K562 (cell line): Measurements from ENCODE around the gene USP14. TPM values are rescaled to one million over a fixed set of nuclear protein-coding genes. Genes with fewer than 3 reads are reported as not detected.

Experiments used
- ATAC-seq: fragments of 200-7000 bp; cut with Tn5 transposase; 3 replicates; pipeline ENCODE4 v1.9.1; 2020; ENCODE audit warnings: moderate library complexity
- BruUV-seq: library from RNA; stranded (reverse); fragments of 400-500 nt; replicated peaks from 2 replicates; lab custom pipeline; 2021; lab: Mats Ljungman, UMichigan
- CTCF ChIA-PET: fragments of 300-600 bp; formaldehyde crosslinking; extraction: SDS; loops from one replicate; lab custom pipeline; 2021; ENCODE audit warnings: low intra/inter-chr PET ratio; lab: Yijun Ruan, JAX
- POLR2A ChIA-PET: fragments of 300-600, 350-650 bp; sonication (Branson Sonifier 250); formaldehyde crosslinking; extraction: SDS; loops from one replicate; lab custom pipeline; 2021; ENCODE audit warnings: antibody characterized with exemption, inconsistent platforms; lab: Yijun Ruan, JAX
- DNase-seq, 4 experiments: peaks; one replicate each; pipeline versions ENCODE4 v3.0.0 to v3.0.0-alpha.2; 2011 to 2018; ENCODE audit warnings: low spot score in 3 of 4, mixed read lengths in 3 of 4; ENCODE audit errors: extremely low read depth in 1 of 4
- FAIRE-seq: peaks from 2 replicates; lab custom pipeline; 2011; peaks lifted over from hg19 to GRCh38; lab: Jason Lieb, UNC
- H2AFZ ChIP-seq: 2 replicates; pipeline ENCODE4 v1.6.0; 2011; ENCODE audit warnings: low read depth, low read length, control low read depth, inconsistent platforms
- H3K27ac ChIP-seq: fragments of 200-600 bp; 3 replicates; pipeline ENCODE4 v1.8.0; 2011; ENCODE audit warnings: low read depth, mild to moderate bottlenecking, control low read depth, inconsistent platforms, low read length, moderate library complexity, mixed read lengths; ENCODE audit errors: extremely low read depth
- H3K27me3 ChIP-seq, 2 experiments: fragments of 300-600 bp in 1 of 2; 2 replicates in 1 of 2; 3 replicates in 1 of 2; pipeline versions ENCODE4 v1.6.0 to v1.8.0; 2011; ENCODE audit warnings: inconsistent platforms in 2 of 2, low read length in 2 of 2, mild to moderate bottlenecking in 1 of 2, mixed read lengths in 1 of 2, moderate library complexity in 1 of 2; ENCODE audit not compliant: control insufficient read depth in 2 of 2, insufficient read depth in 2 of 2
- H3K36me3 ChIP-seq: fragments of 300-600 bp; 3 replicates; pipeline ENCODE4 v1.8.0; 2011; ENCODE audit warnings: mild to moderate bottlenecking, low read length, inconsistent platforms; ENCODE audit not compliant: control insufficient read depth, insufficient read depth
- H3K4me1 ChIP-seq, 2 experiments: fragments of 200-600 bp in 1 of 2; replicated peaks in 1 of 2; 2 replicates in 1 of 2; 3 replicates in 1 of 2; pipeline versions ENCODE4 v1.5.1 to v1.8.0; 2011; ENCODE audit warnings: inconsistent platforms in 2 of 2, low read length in 2 of 2, mild to moderate bottlenecking in 1 of 2, mixed read lengths in 1 of 2, moderate library complexity in 1 of 2; ENCODE audit not compliant: control insufficient read depth in 2 of 2, insufficient read depth in 2 of 2
- H3K4me2 ChIP-seq: 2 replicates; pipeline ENCODE4 v1.6.1; 2011; ENCODE audit warnings: low read length, control low read depth, inconsistent platforms, mixed read lengths; ENCODE audit not compliant: insufficient read depth
- H3K4me3 ChIP-seq: fragments of 200-600 bp; sonication (generic), shearing (Covaris generic); 2 replicates; pipeline ENCODE4 v1.5.1; 2016; ENCODE audit warnings: control low read depth, inconsistent platforms
- H3K79me2 ChIP-seq: fragments of 200-600 bp; 3 replicates; pipeline ENCODE4 v1.8.0; 2011; ENCODE audit warnings: low read length, inconsistent platforms; ENCODE audit not compliant: control insufficient read depth, insufficient read depth
- H3K9ac ChIP-seq, 2 experiments: 2 replicates each; pipeline versions ENCODE4 v1.6.0 to v1.6.1; 2011; ENCODE audit warnings: low read depth in 2 of 2, low read length in 2 of 2, control low read depth in 1 of 2, inconsistent platforms in 1 of 2, mild to moderate bottlenecking in 1 of 2, mixed read lengths in 1 of 2; ENCODE audit not compliant: insufficient read depth in 1 of 2
- H3K9me1 ChIP-seq: one replicate; pipeline ENCODE4 v1.6.0; 2011; ENCODE audit warnings: inconsistent platforms, mild to moderate bottlenecking, low read length, moderate library complexity; ENCODE audit not compliant: control insufficient read depth, insufficient read depth
- H3K9me3 ChIP-seq: replicated peaks from 2 replicates; pipeline ENCODE4 v1.5.1; 2011; ENCODE audit warnings: low read depth, low read length, inconsistent platforms; ENCODE audit not compliant: control insufficient read depth, insufficient read depth
- H4K20me1 ChIP-seq: replicated peaks from 2 replicates; pipeline ENCODE4 v1.6.1; 2011; ENCODE audit warnings: low read length, inconsistent platforms, mixed read lengths; ENCODE audit not compliant: control insufficient read depth, insufficient read depth
- AFF4 ChIP-seq: sonication (generic); formaldehyde crosslinking; IDR thresholded peaks from 2 replicates; pipeline ENCODE4 v1.8.0; 2023; ENCODE audit warnings: mild to moderate bottlenecking, missing genetic modification reagents
- ATF7 ChIP-seq: fragments of 450-650 bp; IDR thresholded peaks from 2 replicates; pipeline ENCODE4 v1.7.1; 2014; ENCODE audit warnings: mild to moderate bottlenecking, moderate library complexity
- ELF2 ChIP-seq: fragments of 250-450 bp; sonication (Bioruptor Pico); IDR thresholded peaks from 2 replicates; pipeline ENCODE4 v1.5.0; 2021; ENCODE audit warnings: mild to moderate bottlenecking
- HSF4 ChIP-seq: fragments of 250-450 bp; sonication (Bioruptor Pico); IDR thresholded peaks from 2 replicates; pipeline ENCODE4 v2.1.2; 2022; ENCODE audit warnings: mild to moderate bottlenecking, moderate library complexity, borderline replicate concordance
- MCM3 ChIP-seq: fragments of 450-650 bp; IDR thresholded peaks from 2 replicates; pipeline ENCODE4 v1.6.1; 2016
- PCBP2 ChIP-seq: fragments of 200-400 bp; formaldehyde crosslinking; IDR thresholded peaks from 2 replicates; pipeline ENCODE4 v1.6.1; 2018; ENCODE audit warnings: low read length, low read depth, mild to moderate bottlenecking, moderate library complexity; ENCODE audit not compliant: poor library complexity, severe bottlenecking
- PPARD ChIP-seq: fragments of 250-450 bp; sonication (Bioruptor Pico); IDR thresholded peaks from 2 replicates; pipeline ENCODE4 v1.8.0; 2022; ENCODE audit warnings: inconsistent platforms, mild to moderate bottlenecking, moderate library complexity
- SMAD1 ChIP-seq: fragments of 150-350 bp; IDR thresholded peaks from 2 replicates; pipeline ENCODE4 v1.6.1; 2014; ENCODE audit warnings: low read length, low read depth; ENCODE audit not compliant: partially characterized antibody
- U2AF1 ChIP-seq: fragments of 200-400 bp; formaldehyde crosslinking; optimal IDR thresholded peaks from 2 replicates; pipeline ENCODE3; 2017; ENCODE audit warnings: mild to moderate bottlenecking, low read depth, low read length, moderate library complexity
- ZBTB34 ChIP-seq: fragments of 250-450 bp; sonication (Bioruptor Pico); IDR thresholded peaks from 2 replicates; pipeline ENCODE4 v1.8.0; 2021; ENCODE audit warnings: mild to moderate bottlenecking, moderate library complexity
- ZNF175 ChIP-seq: fragments of 200-800 bp; sonication (Bioruptor generic); IDR thresholded peaks from 2 replicates; pipeline ENCODE4 v1.6.1; 2016; ENCODE audit warnings: low read depth, mild to moderate bottlenecking, missing genetic modification characterization, missing compliant biosample characterization
- ZNF239 ChIP-seq: fragments of 250-450 bp; sonication (Bioruptor Pico); IDR thresholded peaks from 2 replicates; pipeline ENCODE4 v1.4.0; 2020; ENCODE audit warnings: mild to moderate bottlenecking
- ZNF518B ChIP-seq: fragments of 250-450 bp; sonication (Bioruptor Pico); IDR thresholded peaks from 2 replicates; pipeline ENCODE4 v1.5.0; 2021; ENCODE audit warnings: mild to moderate bottlenecking, moderate library complexity
- in situ Hi-C: fragments of 300-500 bp; cut with MboI; formaldehyde crosslinking; loops from 4 replicates; pipeline ENCODE4 v1.15.0; 2018; ENCODE audit warnings: inconsistent platforms, mixed read lengths
- intact Hi-C: fragments of 100-400 bp; cut with micrococcal nuclease; formaldehyde crosslinking; loops from 2 replicates; pipeline ENCODE4 v1.14.2; 2022
- polyA plus RNA-seq, 8 experiments: library from polyadenylated mRNA; depleted of rRNA in 4 of 8; stranded (reverse) in 5 of 8; unstranded in 3 of 8; fragments of >200 nt; fragmentation: Nextera tagmentation in 2 of 8; fragmentation: Illumina TruSeq in 1 of 8; extraction: Ambion mirVana in 2 of 8; extraction: Trizol in 1 of 8; gene quantifications; 2 replicates each; pipeline versions ENCODE4 v1.2.1 to v1.2.3, GENCODE V29; 2011 to 2014; ENCODE audit warnings: inconsistent platforms in 1 of 8, missing spikeins in 1 of 8
- total RNA-seq, 7 experiments: library from RNA; depleted of rRNA in 6 of 7; stranded (reverse); fragments of >200 nt in 6 of 7; fragmentation: Illumina TruSeq in 2 of 7; extraction: Trizol in 2 of 7; gene quantifications; 2 replicates each; pipeline versions ENCODE4 v1.2.1 to v1.2.3, GENCODE V29; 2011 to 2021; ENCODE audit warnings: low replicate concordance in 1 of 7

Gene USP14
- total and polyA plus RNA-seq, 9 of the 15 experiments (the other 6 are each of a cell fraction or from before 2014, with no cell fraction given): 18.7 to 129 (median 40.3) TPM

- CTCF ChIA-PET: no interaction called here
- in situ Hi-C loops: no loop called here
- Histone ChIP-seq H3K27ac (no peak overlapping the region), H3K9ac (no peak overlapping the region), H2AFZ (no peak overlapping the region)
- ATAC-seq: no peak
- TF ChIP-seq ZNF239 (CRISPR knock-in tag): no peak
- no peak for TF ChIP-seq ATF7
- no peak for TF ChIP-seq PPARD
- TF ChIP-seq U2AF1: no peak
- TF ChIP-seq ZNF175: no peak
- TF ChIP-seq MCM3: no peak
- no peak for TF ChIP-seq ZNF518B
- TF ChIP-seq HSF4 (CRISPR knock-in tag): no peak
- TF ChIP-seq SMAD1: no peak
- TF ChIP-seq ELF2: no peak
- TF ChIP-seq ZBTB34: no peak
- TF ChIP-seq PCBP2: no peak
- no peak for TF ChIP-seq AFF4
- TF ChIP-seq, all 486 proteins: peak for 0
- Histone ChIP-seq H3K4me1 (no peaks in the 10 kb centered on the region; a peak in 1 of 5 replicates), H3K4me2 (no peak overlapping the region), H3K79me2 (peaks cover 71% of the 10 kb centered on the region), H3K9me3 (no peaks in the 10 kb centered on the region), H3K9me1 (no peaks in the 10 kb centered on the region), H3K4me3 (no peak overlapping the region), H3K36me3 (peaks cover 78% of the 10 kb centered on the region), H4K20me1 (no peaks in the 10 kb centered on the region), H3K27me3 (no peaks in the 10 kb centered on the region)
- intact Hi-C loops: no loop called here
- FAIRE-seq (no peak), DNase-seq (no peak)
- BruUV-seq: no TSS peak
- POLR2A ChIA-PET: no interaction called here
Measured at GRCh38 chr18:181711-182110, 23.4 kb downstream of the USP14 start.
